Measurements from ENCODE around the gene SYMPK. TPM values are rescaled to one million over a fixed set of nuclear protein-coding genes. Genes with fewer than 3 reads are reported as not detected.
A peak's percentile ranks its signal among the peaks of the same experiment; 100 is the strongest.

SYMPK gene
- polyA plus RNA-seq, 1 donor, result 75.1 TPM

GRCh38 chr19:45825917-45826893 lies 36.7 kb downstream of the SYMPK start:
- no peak for DNase-seq

DNA sequence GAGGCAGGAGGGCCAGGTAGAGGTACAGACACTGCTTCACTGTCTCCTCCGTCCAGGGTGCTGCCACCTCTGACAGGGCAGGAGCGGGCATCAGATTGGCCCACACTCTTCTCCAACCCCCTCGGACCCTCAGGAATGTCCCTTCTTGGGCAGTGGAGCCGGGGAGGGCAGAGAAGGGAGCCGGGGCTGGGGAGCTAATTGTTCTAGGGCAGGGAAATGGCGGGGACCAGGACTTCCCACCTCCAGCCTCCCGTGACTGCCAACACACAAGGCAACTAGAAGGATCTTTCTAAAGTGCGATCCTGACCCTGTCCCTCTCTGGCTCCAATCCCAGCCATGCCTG lies 37.7 kb downstream of the SYMPK start:
- DNase-seq, result no peak

DNA sequence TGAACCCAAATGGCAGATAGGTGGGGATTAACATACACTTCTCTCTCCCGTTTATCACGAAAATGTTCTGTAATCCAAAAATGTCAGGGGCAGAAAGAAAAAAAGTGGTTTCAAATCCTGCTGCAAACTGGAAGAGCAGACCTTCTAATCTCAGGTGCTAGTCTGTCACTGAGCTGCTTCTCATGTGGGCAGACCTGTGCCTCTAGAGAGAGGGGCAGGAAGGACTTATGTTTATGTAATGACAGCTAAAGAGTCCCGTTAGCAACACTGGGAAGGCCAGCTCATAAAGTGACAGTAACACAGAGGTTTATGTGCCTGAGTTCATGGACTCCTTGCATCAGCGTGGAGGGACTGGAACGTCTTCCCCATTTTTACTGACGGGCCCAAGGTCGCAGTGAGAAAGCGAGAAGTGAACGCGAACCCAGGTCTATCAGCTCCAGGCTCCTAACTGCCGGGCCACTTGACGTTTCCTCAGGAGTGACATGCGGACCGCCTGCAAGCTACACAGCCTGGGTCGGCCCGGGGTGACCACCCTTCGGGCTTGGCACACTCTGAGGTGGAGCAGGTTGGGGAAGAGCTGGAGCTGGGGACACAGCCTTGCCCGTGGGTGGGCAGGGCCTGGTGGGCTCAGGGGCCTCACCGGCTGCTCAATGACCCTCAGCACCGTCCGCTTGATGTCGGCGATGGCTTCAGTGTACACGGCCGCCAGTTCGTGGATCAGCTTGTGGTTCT lies 38.2 kb downstream of the SYMPK start:
- DNase-seq, result no peak

- DNase-seq, result no peak
Measured at GRCh38 chr19:45824041-45824471, 38.9 kb downstream of the SYMPK start.

DNA sequence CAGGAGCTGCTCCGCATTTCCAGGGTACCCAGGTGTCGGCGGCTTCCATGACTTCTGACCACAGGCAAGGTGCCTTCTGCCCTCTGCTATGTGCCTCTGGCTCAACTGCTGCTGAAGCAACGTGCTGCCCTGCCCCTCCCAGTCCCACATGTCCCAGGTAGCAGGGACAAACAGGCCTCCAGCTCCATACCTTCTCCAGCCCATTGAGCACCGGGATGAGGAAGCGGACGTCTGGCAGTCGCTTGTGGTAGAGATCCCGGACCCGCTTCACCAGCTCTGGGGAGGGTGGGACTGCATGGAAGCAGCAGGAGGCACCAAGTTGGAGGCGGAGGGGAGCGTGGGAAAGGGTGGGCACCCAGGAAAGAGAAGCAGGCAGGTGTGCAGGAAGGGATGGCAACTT lies 39.8 kb downstream of the SYMPK start:
- no peak for DNase-seq

DNA sequence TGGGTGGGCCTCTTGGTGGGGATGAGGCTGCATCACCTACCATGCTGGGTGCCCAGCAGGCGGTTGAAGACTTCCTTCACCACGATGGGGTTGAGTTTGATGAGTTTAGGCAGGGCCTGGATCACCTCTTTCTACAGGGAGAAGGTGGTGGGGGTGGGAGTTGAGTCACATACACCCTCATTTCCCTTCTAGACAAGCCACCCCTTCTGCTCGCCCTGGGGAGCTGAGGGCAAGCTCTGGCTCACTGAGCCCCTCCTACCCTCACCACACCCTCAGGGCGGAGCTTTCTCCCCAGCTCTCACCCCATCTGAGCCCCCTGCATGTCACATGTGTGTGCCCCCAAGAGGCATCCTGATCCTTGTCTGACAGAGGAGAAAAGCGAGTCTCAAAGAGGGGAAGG lies 40.2 kb downstream of the SYMPK start:
- no peak for DNase-seq

GRCh38 chr19:45821570-45821969 lies 41.4 kb downstream of the SYMPK start:
- DNase-seq, result no peak

DNA sequence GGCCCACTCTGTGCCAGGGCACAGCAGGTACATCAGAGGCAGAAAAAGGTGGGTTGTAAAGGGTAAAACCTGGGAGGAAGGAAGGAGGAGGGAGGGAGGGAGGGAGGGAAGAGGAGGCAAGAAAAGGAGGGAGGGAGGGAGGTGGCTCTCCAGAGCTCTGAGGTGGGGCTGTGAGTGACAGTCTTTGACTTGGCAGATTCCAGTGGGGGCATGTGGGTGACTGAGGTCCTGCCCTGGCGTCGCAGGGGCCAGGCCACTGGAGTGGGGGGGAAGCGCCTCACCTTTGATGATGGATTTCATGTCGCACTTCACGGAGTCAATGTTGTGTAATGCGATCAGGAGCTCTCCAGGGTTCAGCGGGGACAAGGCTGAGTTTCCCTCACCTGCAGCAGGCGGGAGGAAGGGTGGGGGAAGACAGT lies 41.8 kb downstream of the SYMPK start:
- DNase-seq, result no peak

DNA sequence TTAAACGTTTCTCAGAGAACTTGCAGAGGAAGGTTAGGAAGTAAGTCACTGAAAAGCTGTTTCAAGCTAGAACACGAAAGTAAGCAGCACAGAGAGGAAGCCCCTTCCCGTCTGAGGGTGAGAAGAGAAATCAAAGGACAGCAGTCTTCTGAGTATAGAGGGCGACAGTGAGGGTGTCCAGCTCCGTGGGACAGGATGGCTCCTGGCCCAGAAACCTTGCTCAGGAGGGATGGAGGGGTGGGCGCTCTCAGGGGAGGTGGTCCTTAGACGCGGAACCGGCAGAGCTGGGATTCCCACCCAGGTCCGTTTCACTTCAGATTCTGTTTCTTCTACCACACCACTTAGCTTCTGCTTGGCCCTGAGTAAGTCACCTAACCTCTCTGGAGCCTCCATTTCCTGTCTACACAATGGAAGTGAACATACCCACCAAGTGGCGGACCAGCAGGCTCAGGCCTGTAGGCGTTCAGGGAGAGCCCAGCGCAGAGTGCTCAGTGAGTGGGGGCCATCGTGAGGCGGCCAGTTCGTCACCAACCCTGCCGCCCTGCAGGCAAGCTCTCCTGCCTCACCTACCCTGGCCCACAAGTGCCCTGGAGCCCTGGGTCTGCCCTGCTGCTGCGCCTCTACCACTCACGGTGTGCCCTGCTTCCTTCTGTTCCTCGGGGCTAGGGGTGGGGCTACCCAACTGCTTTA lies 42.4 kb downstream of the SYMPK start:
- no peak for DNase-seq

- no peak for DNase-seq
Measured at GRCh38 chr19:45819769-45820168, 43.2 kb downstream of the SYMPK start.

DNA sequence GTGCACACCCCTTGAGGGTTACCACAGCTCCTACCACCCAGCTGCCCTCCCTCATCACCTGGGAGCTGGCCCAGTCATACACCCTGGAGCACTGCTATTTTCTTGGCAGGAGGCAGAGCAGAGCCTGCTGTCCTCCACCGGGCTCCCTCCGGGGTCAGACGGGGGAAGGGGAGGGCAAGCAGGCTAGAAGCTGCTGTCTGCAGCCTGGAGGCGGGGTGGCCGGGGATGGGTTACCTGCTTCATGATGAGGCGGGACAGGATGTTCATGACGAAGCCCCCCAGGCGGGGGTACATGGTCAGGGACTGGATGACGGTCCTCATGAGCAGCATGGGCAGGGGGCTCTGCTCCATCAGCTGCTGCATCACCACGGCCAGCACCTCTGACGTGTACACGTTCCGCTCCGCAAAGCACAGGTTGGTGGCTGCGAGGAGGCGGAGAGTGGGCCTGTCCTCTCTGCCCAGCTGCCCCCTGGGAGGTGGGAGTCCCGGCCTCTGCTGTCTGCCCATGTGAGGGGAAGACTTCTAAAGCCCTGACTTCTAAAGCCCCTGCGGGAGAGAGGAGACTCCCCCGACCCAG lies 45.1 kb downstream of the SYMPK start:
- DNase-seq, result no peak

DNA sequence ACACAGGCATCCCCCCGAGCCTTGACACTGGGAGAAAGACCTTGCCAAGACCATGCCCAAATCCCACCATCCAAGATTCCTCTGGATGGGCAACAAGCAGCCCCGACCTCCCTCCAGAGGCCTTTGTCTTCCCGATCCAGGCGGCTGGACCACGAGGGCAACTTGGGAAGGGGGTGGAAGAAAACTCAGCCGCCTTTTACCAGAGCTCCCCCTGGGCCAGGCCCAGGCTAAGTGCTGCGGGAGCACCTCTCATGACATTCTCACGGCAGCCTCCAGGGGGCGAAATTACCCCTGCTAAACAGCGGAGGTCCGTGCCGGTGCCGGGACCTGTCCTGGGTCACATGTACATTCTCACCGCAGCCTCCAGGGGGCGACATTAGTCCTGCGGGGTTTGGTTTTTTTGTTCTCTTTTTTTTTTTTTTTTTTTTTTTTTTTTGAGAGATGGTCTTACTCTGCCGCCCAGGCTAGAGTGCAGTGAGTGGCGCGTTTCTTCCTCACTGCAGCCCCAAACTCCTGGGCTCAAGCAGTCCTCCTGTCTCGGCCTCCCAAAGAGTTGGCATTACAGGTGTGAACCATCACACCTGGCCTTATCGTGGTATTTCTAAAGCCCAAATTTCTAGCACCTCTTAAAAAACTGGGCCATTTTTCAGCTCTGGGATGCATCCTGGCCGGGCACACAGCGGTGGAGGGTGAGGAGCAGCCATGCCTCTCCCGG lies 45.8 kb downstream of the SYMPK start:
- DNase-seq, result peak; percentile 92

GRCh38 chr19:45816236-45817009 lies 46.5 kb downstream of the SYMPK start:
- DNase-seq, result no peak

GRCh38 chr19:45815481-45816216 lies 47.3 kb downstream of the SYMPK start:
- peak; percentile 78 for DNase-seq

- no peak for DNase-seq
Measured at GRCh38 chr19:45814851-45815480, 48.0 kb downstream of the SYMPK start, which contains the start of gene RSPH6A. TSS of gene RSPH6A (minus strand) at chr19:45815308. CDS start at chr19:45815176, 132 bp downstream.

- DNase-seq, result no peak
Measured at GRCh38 chr19:45814166-45814780, 48.7 kb downstream of the SYMPK start.

DNA sequence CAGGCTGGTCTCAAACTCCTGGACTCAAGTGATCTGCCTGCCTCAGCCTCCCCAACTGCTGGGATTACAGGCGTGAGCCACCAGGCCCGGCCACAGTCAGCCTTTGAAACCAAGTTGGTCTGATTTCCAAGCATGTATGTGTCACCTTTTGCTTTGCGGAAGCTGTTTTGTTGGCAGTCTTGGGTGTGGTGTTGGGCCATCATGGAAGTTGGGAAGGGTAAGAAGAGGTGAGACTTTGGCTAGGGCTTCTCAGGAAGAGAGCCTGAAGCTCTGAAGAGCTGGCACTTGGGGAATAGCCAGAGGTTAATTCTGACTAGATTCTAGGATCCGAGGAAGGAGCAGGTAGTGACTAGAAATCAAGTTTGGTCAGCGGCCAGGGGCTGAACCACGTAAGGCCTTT lies 50.6 kb downstream of the SYMPK start:
- no peak for DNase-seq

DNA sequence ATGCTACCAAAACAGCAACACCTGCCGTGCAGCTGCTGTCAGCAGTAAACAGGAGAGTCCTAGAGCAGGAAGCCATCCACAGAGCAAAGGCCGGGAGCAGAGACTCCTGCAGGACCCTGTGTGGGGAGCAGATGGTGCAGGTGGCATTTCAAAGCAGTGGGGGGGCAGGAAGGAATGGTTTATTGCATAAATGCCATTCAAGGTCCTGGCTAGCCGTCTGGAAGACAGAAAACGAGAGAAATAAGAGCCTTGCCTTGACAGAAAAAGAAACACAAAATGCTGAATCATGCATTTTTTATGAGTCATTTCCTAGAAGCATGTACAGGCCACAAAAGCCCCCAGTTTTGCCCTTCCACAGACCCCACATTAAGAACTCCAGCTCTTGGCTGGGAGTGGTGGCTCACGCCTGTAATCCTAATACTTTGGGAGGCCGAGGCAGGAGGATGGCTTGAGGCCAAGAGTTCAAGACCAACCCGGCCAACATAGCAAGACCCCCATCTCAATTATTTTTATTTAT lies 53.2 kb downstream of the SYMPK start:
- DNase-seq, result no peak

DNA sequence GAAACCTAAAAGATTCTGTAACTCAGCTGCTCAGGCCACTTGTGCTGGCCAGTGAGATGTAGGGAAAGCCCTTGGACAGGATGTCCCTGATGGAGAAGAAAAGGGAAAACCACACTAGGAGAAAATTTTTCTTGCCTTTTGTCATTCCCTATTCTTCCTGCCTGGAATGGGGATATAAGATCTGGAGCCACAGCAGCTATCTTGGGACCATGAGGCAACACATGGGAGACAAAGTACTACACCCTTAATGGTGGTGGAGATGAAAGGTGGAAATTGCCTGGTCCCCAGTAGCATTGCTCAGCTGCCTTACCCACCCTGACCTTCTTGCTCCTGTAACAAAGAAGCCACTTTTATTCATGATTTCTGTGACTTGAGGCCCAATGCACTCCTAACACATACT lies 57.2 kb downstream of the SYMPK start:
- no peak for DNase-seq

All from left kidney (tissue), 2 donors.